Posterior cingulate gyrus (tissue), 11 donors: ENCODE results near the gene NECAB2.

Experiments
- DNase-seq, 10 donors: peaks; one replicate each; pipeline versions ENCODE4 v3.0.0 to v3.0.0-alpha.2; 2020 to 2021; ENCODE audit warnings: mixed read lengths in 3 of 10
- intact Hi-C: fragments of 100-400 bp; cut with DNase I; formaldehyde crosslinking; loops from one replicate; pipeline ENCODE4 v1.15.1; 2023

Gene NECAB2

GRCh38 chr16:83963277-83964119, 4.5 kb upstream of the NECAB2 start:
- intact Hi-C loops, result no loop called here

GRCh38 chr16:83964684-83965443, 3.2 kb upstream of the NECAB2 start:
- DNase-seq, result peak in 3 of 10 donors; percentile 52 to 78 (median 55)
- intact Hi-C loops, result no loop called here

More at GRCh38 chr16:83963277-83964119, 4.5 kb upstream of the NECAB2 start:
- DNase-seq, result peak in 3 of 10 donors; percentile 26 to 70 (median 56)

GRCh38 chr16:83965444-83966152, 2.4 kb upstream of the NECAB2 start:
- intact Hi-C loops, result no loop called here
- DNase-seq, result peak in 3 of 10 donors; percentile 62 to 79 (median 73)

- intact Hi-C loops, result no loop called here
- DNase-seq, result peak in 2 of 10 donors; percentile 44 to 49
Measured at GRCh38 chr16:83966153-83966696, 1.8 kb upstream of the NECAB2 start.

GRCh38 chr16:83967091-83967490, 953 bp upstream of the NECAB2 start:
- peak in 3 of 10 donors; percentile 27 to 59 (median 55) for DNase-seq
- intact Hi-C loops, result loop anchor here (1.0 kb wide), 1 partner anchor 98 kb away; no protein-coding TSS in a partner anchor

- intact Hi-C loops, result loop anchor here (1.0 kb wide), 2 partner anchors 94 to 219 kb away; partner anchors contain the start of gene TAF1C
- peak in 1 of 10 donors; percentile 58 for DNase-seq
Measured at GRCh38 chr16:83968306-83968851, 335 bp downstream of the NECAB2 start.

- intact Hi-C loops, result loop anchor here (1.0 kb wide), 2 partner anchors 93 to 218 kb away; partner anchors contain the start of gene TAF1C
- DNase-seq, result peak in 3 of 10 donors; percentile 36 to 74 (median 64)
Measured at GRCh38 chr16:83968891-83969649, 1.0 kb downstream of the NECAB2 start.

- DNase-seq, result peak in 3 of 10 donors; percentile 60 to 77 (median 73)
Measured at GRCh38 chr16:83969771-83970429, 1.9 kb downstream of the NECAB2 start.

GRCh38 chr16:83970430-83970815, 2.4 kb downstream of the NECAB2 start:
- intact Hi-C loops, result no loop called here
- peak in 1 of 10 donors; percentile 59 for DNase-seq

More at GRCh38 chr16:83969771-83970429, 1.9 kb downstream of the NECAB2 start:
- intact Hi-C loops, result no loop called here

- DNase-seq, result peak in 2 of 10 donors; percentile 86 to 87
- intact Hi-C loops, result no loop called here
Measured at GRCh38 chr16:83971165-83972130, 3.4 kb downstream of the NECAB2 start.

- DNase-seq, result peak in 2 of 10 donors; percentile 40 to 64
Measured at GRCh38 chr16:83972256-83973008, 4.4 kb downstream of the NECAB2 start.

GRCh38 chr16:83973077-83973476, 5.0 kb downstream of the NECAB2 start:
- DNase-seq, result peak in 2 of 10 donors; percentile 70 to 81
- intact Hi-C loops, result no loop called here

More at GRCh38 chr16:83972256-83973008, 4.4 kb downstream of the NECAB2 start:
- intact Hi-C loops, result no loop called here

- peak in 2 of 10 donors; percentile 81 to 83 for DNase-seq
- intact Hi-C loops, result no loop called here
Measured at GRCh38 chr16:83973581-83974385, 5.7 kb downstream of the NECAB2 start.

- peak in 2 of 10 donors; percentile 28 to 43 for DNase-seq
- intact Hi-C loops, result no loop called here
Measured at GRCh38 chr16:83974475-83974874, 6.4 kb downstream of the NECAB2 start.

GRCh38 chr16:83975590-83976260, 7.7 kb downstream of the NECAB2 start:
- intact Hi-C loops, result no loop called here
- peak in 2 of 10 donors; percentile 65 to 66 for DNase-seq
